Urinary bladder (tissue), 4 donors: ENCODE results near the gene C10orf90. TPM values are rescaled to one million over a fixed set of nuclear protein-coding genes. Genes with fewer than 3 reads are reported as not detected.

Experiments
- DNase-seq: peaks from one replicate; pipeline ENCODE4 v3.0.0-alpha.2; 2015; ENCODE audit errors: extremely low spot score
- H3K27ac ChIP-seq: one replicate; pipeline ENCODE4 v1.5.1; 2013; ENCODE audit warnings: low read depth, mild to moderate bottlenecking, moderate library complexity
- H3K36me3 ChIP-seq: one replicate; pipeline ENCODE4 v1.6.1; 2013; ENCODE audit warnings: mild to moderate bottlenecking, moderate library complexity; ENCODE audit not compliant: insufficient read depth
- H3K4me1 ChIP-seq: one replicate; pipeline ENCODE4 v1.6.1; 2013; ENCODE audit warnings: mild to moderate bottlenecking, moderate library complexity; ENCODE audit not compliant: insufficient read depth
- H3K4me3 ChIP-seq: one replicate; pipeline ENCODE4 v1.5.1; 2013; ENCODE audit warnings: low read depth, low read length
- WGBS: extraction: QIAGEN DNeasy Blood & Tissue Kit; methylation state at CpG from one replicate; pipeline ENCODE4 v1.1.7; 2013; 5-methylcytosine and 5-hydroxymethylcytosine counted together
- polyA plus RNA-seq: library from polyadenylated mRNA; stranded (reverse); fragments of 200-250 nt; gene quantifications from one replicate; pipeline ENCODE4 v1.2.3, GENCODE V29; 2013
- total RNA-seq: library from RNA; depleted of rRNA; stranded (reverse); fragments of >200 nt; gene quantifications from one replicate; pipeline ENCODE4 v1.2.3, GENCODE V29; 2014
- donor health status: healthy with polysubstance abuse.
- donor health status: healthy.

The C10orf90 gene
- total and polyA plus RNA-seq, 2 donors, result 0.85 TPM; not detected in 1

GRCh38 chr10:126598009-126598408, 72.5 kb downstream of the C10orf90 start:
- H3K4me3 ChIP-seq, result no peak overlapping the region
- 52% methylated on average over 3 of the region's 3 CpGs for WGBS

GRCh38 chr10:126597211-126597610, 73.3 kb downstream of the C10orf90 start:
- H3K4me1 ChIP-seq, result no peaks in the 10 kb centered on the region
- WGBS, result 83% methylated on average over 2 of the region's 2 CpGs
- no peak overlapping the region for H3K4me3 ChIP-seq
- H3K27ac ChIP-seq, result no peak overlapping the region
- no peaks in the 10 kb centered on the region for H3K36me3 ChIP-seq
- no peak for DNase-seq

More at GRCh38 chr10:126598009-126598408, 72.5 kb downstream of the C10orf90 start:
- no peak for DNase-seq
- Histone ChIP-seq H3K4me1 (no peaks in the 10 kb centered on the region), H3K36me3 (no peaks in the 10 kb centered on the region), H3K27ac (no peak overlapping the region)

- WGBS, result 89% methylated on average over 3 of the region's 3 CpGs
- no peak for DNase-seq
Observed at GRCh38 chr10:126596472-126597016, 73.9 kb downstream of the C10orf90 start.

GRCh38 chr10:126595160-126595559, 75.3 kb downstream of the C10orf90 start:
- H3K4me1 ChIP-seq, result no peaks in the 10 kb centered on the region
- no peak overlapping the region for H3K4me3 ChIP-seq
- 33% methylated on average over 2 of the region's 2 CpGs for WGBS
- H3K36me3 ChIP-seq, result no peaks in the 10 kb centered on the region
- no peak for DNase-seq
- H3K27ac ChIP-seq, result no peak overlapping the region

More at GRCh38 chr10:126596472-126597016, 73.9 kb downstream of the C10orf90 start:
- no peaks in the 10 kb centered on the region for H3K4me1 ChIP-seq
- H3K4me3 ChIP-seq, result no peak overlapping the region
- no peak overlapping the region for H3K27ac ChIP-seq
- no peaks in the 10 kb centered on the region for H3K36me3 ChIP-seq

- Histone ChIP-seq H3K36me3 (no peaks in the 10 kb centered on the region), H3K27ac (no peak overlapping the region), H3K4me3 (no peak overlapping the region), H3K4me1 (no peaks in the 10 kb centered on the region)
- DNase-seq, result no peak
- 70% methylated on average over 4 of the region's 4 CpGs for WGBS
Observed at GRCh38 chr10:126593968-126594701, 76.4 kb downstream of the C10orf90 start.

- Histone ChIP-seq H3K4me3 (no peak overlapping the region), H3K4me1 (no peaks in the 10 kb centered on the region), H3K27ac (no peak overlapping the region), H3K36me3 (no peaks in the 10 kb centered on the region)
- 91% methylated on average over 3 of the region's 3 CpGs for WGBS
- DNase-seq, result no peak
Observed at GRCh38 chr10:126592901-126593300, 77.6 kb downstream of the C10orf90 start.

GRCh38 chr10:126588024-126588423, 82.5 kb downstream of the C10orf90 start:
- Histone ChIP-seq H3K36me3 (no peaks in the 10 kb centered on the region), H3K4me3 (no peak overlapping the region), H3K27ac (no peak overlapping the region), H3K4me1 (no peaks in the 10 kb centered on the region)
- no peak for DNase-seq
- WGBS, result 94% methylated on average over 4 of the region's 4 CpGs

- Histone ChIP-seq H3K4me3 (no peak overlapping the region), H3K27ac (no peak overlapping the region), H3K4me1 (no peaks in the 10 kb centered on the region), H3K36me3 (no peaks in the 10 kb centered on the region)
- 89% methylated on average over 5 of the region's 5 CpGs for WGBS
- no peak for DNase-seq
Observed at GRCh38 chr10:126586878-126587277, 83.6 kb downstream of the C10orf90 start.

- Histone ChIP-seq H3K36me3 (no peaks in the 10 kb centered on the region), H3K27ac (no peak overlapping the region), H3K4me3 (no peak overlapping the region), H3K4me1 (no peaks in the 10 kb centered on the region)
- DNase-seq, result no peak
- WGBS, result 73% methylated on average over 14 of the region's 14 CpGs
Observed at GRCh38 chr10:126586128-126586527, 84.4 kb downstream of the C10orf90 start.

GRCh38 chr10:126585249-126586017, 85.1 kb downstream of the C10orf90 start:
- Histone ChIP-seq H3K4me3 (no peak overlapping the region), H3K4me1 (no peaks in the 10 kb centered on the region), H3K36me3 (no peaks in the 10 kb centered on the region), H3K27ac (no peak overlapping the region)
- no peak for DNase-seq
- WGBS, result 76% methylated on average over 6 of the region's 6 CpGs

- H3K4me3 ChIP-seq, result no peak overlapping the region
- H3K4me1 ChIP-seq, result no peaks in the 10 kb centered on the region
- no peaks in the 10 kb centered on the region for H3K36me3 ChIP-seq
- DNase-seq, result no peak
- no peak overlapping the region for H3K27ac ChIP-seq
- 69% methylated on average over 3 of the region's 3 CpGs for WGBS
Observed at GRCh38 chr10:126584836-126585235, 85.7 kb downstream of the C10orf90 start.

GRCh38 chr10:126583552-126584200, 86.8 kb downstream of the C10orf90 start:
- Histone ChIP-seq H3K27ac (no peak overlapping the region), H3K4me1 (no peaks in the 10 kb centered on the region), H3K4me3 (no peak overlapping the region), H3K36me3 (no peaks in the 10 kb centered on the region)
- no peak for DNase-seq
- 49% methylated on average over 6 of the region's 6 CpGs for WGBS

GRCh38 chr10:126581648-126582046, 88.8 kb downstream of the C10orf90 start:
- no peak for DNase-seq
- 76% methylated on average over 7 of the region's 7 CpGs for WGBS
- Histone ChIP-seq H3K27ac (no peak overlapping the region), H3K36me3 (no peaks in the 10 kb centered on the region), H3K4me3 (no peak overlapping the region), H3K4me1 (no peaks in the 10 kb centered on the region)
